GM23248 (cell line): ENCODE results near the gene CAMSAP2. TPM values are rescaled to one million over a fixed set of nuclear protein-coding genes. Genes with fewer than 3 reads are reported as not detected.

Source experiments
- DNase-seq: peaks from one replicate; pipeline ENCODE4 v3.0.0-alpha.2; 2015
- H2AFZ ChIP-seq: fragments of 200-600 bp; sonication (generic); 2 replicates; pipeline ENCODE4 v1.6.1; 2016; ENCODE audit warnings: antibody characterized with exemption
- H3F3A ChIP-seq: fragments of 200-600 bp; sonication (generic); 2 replicates; pipeline ENCODE4 v1.6.1; 2016; ENCODE audit warnings: mild to moderate bottlenecking, antibody characterized with exemption, mixed run types; ENCODE audit not compliant: insufficient read depth
- H3K27ac ChIP-seq: fragments of 200-600 bp; sonication (generic); 2 replicates; pipeline ENCODE4 v1.5.1; 2016; ENCODE audit warnings: mild to moderate bottlenecking
- H3K27me3 ChIP-seq: fragments of 200-600 bp; sonication (generic); replicated peaks from 2 replicates; pipeline ENCODE4 v1.6.1; 2016; ENCODE audit warnings: mild to moderate bottlenecking; ENCODE audit not compliant: insufficient read depth
- H3K36me3 ChIP-seq: fragments of 200-600 bp; sonication (generic); 2 replicates; pipeline ENCODE4 v1.6.1; 2016; ENCODE audit warnings: low read depth, mild to moderate bottlenecking
- H3K4me1 ChIP-seq: fragments of 200-600 bp; sonication (generic); 2 replicates; pipeline ENCODE4 v1.6.1; 2016; ENCODE audit warnings: mild to moderate bottlenecking; ENCODE audit not compliant: insufficient read depth
- H3K4me2 ChIP-seq: fragments of 200-600 bp; sonication (generic); one replicate; pipeline ENCODE4 v1.6.1; 2016; ENCODE audit warnings: mild to moderate bottlenecking; ENCODE audit not compliant: unreplicated experiment
- H3K4me3 ChIP-seq: fragments of 200-600 bp; sonication (generic); 2 replicates; pipeline ENCODE4 v1.5.1; 2016; ENCODE audit warnings: mild to moderate bottlenecking
- H3K79me2 ChIP-seq: fragments of 200-600 bp; sonication (generic); 2 replicates; pipeline ENCODE4 v1.6.1; 2016; ENCODE audit warnings: mild to moderate bottlenecking; ENCODE audit not compliant: insufficient read depth
- H3K9ac ChIP-seq: fragments of 200-600 bp; sonication (generic); 2 replicates; pipeline ENCODE4 v1.6.1; 2016; ENCODE audit warnings: mild to moderate bottlenecking
- H3K9me2 ChIP-seq: fragments of 200-600 bp; sonication (generic); 2 replicates; pipeline ENCODE4 v1.6.1; 2016; ENCODE audit warnings: mixed run types, mild to moderate bottlenecking, moderate library complexity; ENCODE audit not compliant: insufficient read depth
- H3K9me3 ChIP-seq: fragments of 200-600 bp; sonication (generic); one replicate; pipeline ENCODE4 v1.6.1; 2017; ENCODE audit warnings: low read depth
- H4K20me1 ChIP-seq: fragments of 200-600 bp; sonication (generic); 2 replicates; pipeline ENCODE4 v1.6.0; 2016; ENCODE audit not compliant: insufficient read depth
- EZH2 ChIP-seq: fragments of 200-600 bp; sonication (generic); IDR thresholded peaks from 2 replicates; pipeline ENCODE4 v1.6.1; 2018; ENCODE audit warnings: antibody characterized with exemption, mild to moderate bottlenecking; ENCODE audit not compliant: insufficient read depth, poor library complexity, severe bottlenecking
- EZH2phosphoT487 ChIP-seq: fragments of 200-600 bp; sonication (generic); IDR thresholded peaks from 2 replicates; pipeline ENCODE4 v1.6.1; 2018; ENCODE audit warnings: antibody characterized with exemption, moderate library complexity, mild to moderate bottlenecking, low read depth; ENCODE audit not compliant: insufficient read depth
- WGBS, 2 experiments: methylation state at CpG; one replicate each; pipeline ENCODE4 v1.1.6; 2015 to 2017; ENCODE audit warnings: low lambda C conversion rate in 2 of 2, low coverage in 1 of 2; ENCODE audit errors: missing lambda C conversion rate in 2 of 2; 5-methylcytosine and 5-hydroxymethylcytosine counted together
- in situ Hi-C: fragments of 300-500 bp; cut with MboI; formaldehyde crosslinking; loops from 2 replicates; pipeline ENCODE4 v1.15.0; 2020
- polyA plus RNA-seq: library from polyadenylated mRNA; unstranded; fragments of >200 nt; fragmentation: Nextera tagmentation; extraction: Ambion mirVana; gene quantifications from 2 replicates; pipeline ENCODE4 v1.2.1, GENCODE V29; 2016
- total RNA-seq: library from RNA; depleted of rRNA; stranded (reverse); fragments of >200 nt; shearing (Covaris generic); gene quantifications from 2 replicates; pipeline ENCODE4 v1.2.3, GENCODE V29; 2014

CAMSAP2 gene
- total and polyA plus RNA-seq, 2 experiments from 2014 or later: 10.9 to 28.7 TPM

- H3K9me3 ChIP-seq: no peaks in the 10 kb centered on the region
- H3K4me1 ChIP-seq: no peaks in the 10 kb centered on the region
- 74 to 78% methylated on average over 6 of the region's 6 CpGs for WGBS, 2 experiments
- no peaks in the 10 kb centered on the region for H4K20me1 ChIP-seq
- peaks cover 27% of the 10 kb centered on the region for H3K27me3 ChIP-seq
- H3K9me2 ChIP-seq: no peaks in the 10 kb centered on the region
- no peaks in the 10 kb centered on the region for H3F3A ChIP-seq
- H3K9ac ChIP-seq: no peak overlapping the region
- H3K4me3 ChIP-seq: no peak overlapping the region
- TF ChIP-seq EZH2phosphoT487 (no peak), EZH2 (no peak)
- in situ Hi-C loops: no loop called here
- H3K36me3 ChIP-seq: no peaks in the 10 kb centered on the region
- DNase-seq: no peak
- H3K4me2 ChIP-seq: no peak overlapping the region
- H2AFZ ChIP-seq: no peak overlapping the region
- no peak overlapping the region for H3K27ac ChIP-seq
- H3K79me2 ChIP-seq: no peaks in the 10 kb centered on the region
Observed at GRCh38 chr1:200885623-200886402, 147.1 kb downstream of the CAMSAP2 start.

- Histone ChIP-seq H3K4me3 (no peak overlapping the region), H3K9ac (no peak overlapping the region), H2AFZ (no peak overlapping the region), H3K27ac (no peak overlapping the region), H3K4me2 (no peak overlapping the region), H3K27me3 (peaks cover 27% of the 10 kb centered on the region), H3F3A (no peaks in the 10 kb centered on the region), H3K79me2 (no peaks in the 10 kb centered on the region), H3K9me2 (no peaks in the 10 kb centered on the region), H3K9me3 (no peaks in the 10 kb centered on the region), H3K4me1 (no peaks in the 10 kb centered on the region), H4K20me1 (no peaks in the 10 kb centered on the region), H3K36me3 (no peaks in the 10 kb centered on the region)
- WGBS, 2 experiments: 55 to 75% methylated on average over 2 of the region's 2 CpGs
- in situ Hi-C loops: no loop called here
- TF ChIP-seq EZH2 (no peak), EZH2phosphoT487 (no peak)
- DNase-seq: no peak
Observed at GRCh38 chr1:200886594-200886993, 147.9 kb downstream of the CAMSAP2 start.

- Histone ChIP-seq H3K4me3 (no peak overlapping the region), H4K20me1 (no peaks in the 10 kb centered on the region), H2AFZ (no peak overlapping the region), H3K27ac (no peak overlapping the region), H3K27me3 (peaks cover 31% of the 10 kb centered on the region), H3K4me1 (no peaks in the 10 kb centered on the region), H3K79me2 (no peaks in the 10 kb centered on the region), H3F3A (no peaks in the 10 kb centered on the region), H3K9ac (no peak overlapping the region), H3K9me3 (no peaks in the 10 kb centered on the region), H3K36me3 (no peaks in the 10 kb centered on the region), H3K9me2 (no peaks in the 10 kb centered on the region), H3K4me2 (no peak overlapping the region)
- in situ Hi-C loops: no loop called here
- DNase-seq: no peak
- TF ChIP-seq EZH2: no peak
- no peak for TF ChIP-seq EZH2phosphoT487
- 60 to 61% methylated on average over 10 to 11 of the region's 11 CpGs for WGBS, 2 experiments
Observed at GRCh38 chr1:200887036-200887435, 148.3 kb downstream of the CAMSAP2 start.

GRCh38 chr1:200887772-200888348, 149.2 kb downstream of the CAMSAP2 start:
- peaks cover 39% of the 10 kb centered on the region for H3K27me3 ChIP-seq
- H3K36me3 ChIP-seq: no peaks in the 10 kb centered on the region
- H3F3A ChIP-seq: no peaks in the 10 kb centered on the region
- in situ Hi-C loops: no loop called here
- no peak overlapping the region for H3K9ac ChIP-seq
- TF ChIP-seq EZH2phosphoT487: no peak
- TF ChIP-seq EZH2: no peak
- no peaks in the 10 kb centered on the region for H3K79me2 ChIP-seq
- no peak for DNase-seq
- H3K9me2 ChIP-seq: no peaks in the 10 kb centered on the region
- no peak overlapping the region for H3K4me2 ChIP-seq
- H4K20me1 ChIP-seq: no peaks in the 10 kb centered on the region
- 81 to 84% methylated on average over 9 of the region's 9 CpGs for WGBS, 2 experiments
- no peak overlapping the region for H3K4me3 ChIP-seq
- no peaks in the 10 kb centered on the region for H3K9me3 ChIP-seq
- no peak overlapping the region for H3K27ac ChIP-seq
- H2AFZ ChIP-seq: no peak overlapping the region
- no peaks in the 10 kb centered on the region for H3K4me1 ChIP-seq
